Stimulated activated CD8-positive, alpha-beta memory T cell treated with anti-CD3 and anti-CD28 coated beads, Interleukin-15, amount 100 ng/mL, for 48 hours (primary cell): Measurements from ENCODE around the gene CDH13.

Source experiments
- DNase-seq, 2 donors: peaks; one replicate each; pipeline ENCODE4 v3.0.0-alpha.2; 2020; ENCODE audit warnings: low read depth in 2 of 2

The CDH13 gene

DNA sequence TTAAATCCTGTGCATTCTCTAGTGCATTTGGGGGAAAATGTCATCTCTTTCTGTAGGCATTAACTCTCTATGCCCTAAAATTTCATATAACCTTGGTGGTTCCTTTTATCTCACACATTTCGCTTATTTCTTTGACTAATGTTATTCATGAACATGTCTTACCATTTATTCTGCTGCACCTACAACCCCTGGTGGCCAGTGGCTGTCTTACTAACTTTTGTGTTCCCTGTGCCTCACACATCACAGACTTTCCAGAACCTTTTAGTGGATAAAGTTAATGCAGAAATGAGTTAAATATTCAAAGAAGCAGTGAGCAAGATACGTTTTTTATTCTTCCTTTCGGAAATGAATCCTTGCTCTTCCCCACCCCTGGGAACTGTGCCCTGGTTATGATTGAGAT, 111.9 kb downstream of the CDH13 start:
- DNase-seq, result no peak

- DNase-seq, result no peak
These were observed 114.4 kb downstream of the CDH13 start for GRCh38 chr16:82741073-82741615.

- DNase-seq, result no peak
These were observed 118.2 kb downstream of the CDH13 start for GRCh38 chr16:82744958-82745357.

DNA sequence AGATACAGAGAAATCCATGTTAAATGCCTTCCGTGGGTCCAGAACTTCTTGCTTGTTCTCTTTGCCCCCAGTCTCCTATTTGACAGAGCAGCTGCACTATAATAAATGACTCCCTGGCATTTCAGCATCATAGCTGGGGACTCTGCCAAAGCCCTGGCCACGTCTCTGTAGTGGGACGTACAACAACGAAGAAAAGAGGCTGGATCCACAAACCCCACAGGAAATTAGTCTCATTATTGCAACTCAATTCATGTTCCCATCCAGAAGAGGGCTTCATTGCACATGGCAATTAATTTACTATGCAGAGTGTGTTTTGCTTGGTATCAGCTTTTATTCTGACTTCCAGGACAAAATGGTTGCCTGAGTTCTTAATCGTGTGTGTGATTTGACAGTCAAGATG, 121.3 kb downstream of the CDH13 start:
- DNase-seq, result no peak

DNA sequence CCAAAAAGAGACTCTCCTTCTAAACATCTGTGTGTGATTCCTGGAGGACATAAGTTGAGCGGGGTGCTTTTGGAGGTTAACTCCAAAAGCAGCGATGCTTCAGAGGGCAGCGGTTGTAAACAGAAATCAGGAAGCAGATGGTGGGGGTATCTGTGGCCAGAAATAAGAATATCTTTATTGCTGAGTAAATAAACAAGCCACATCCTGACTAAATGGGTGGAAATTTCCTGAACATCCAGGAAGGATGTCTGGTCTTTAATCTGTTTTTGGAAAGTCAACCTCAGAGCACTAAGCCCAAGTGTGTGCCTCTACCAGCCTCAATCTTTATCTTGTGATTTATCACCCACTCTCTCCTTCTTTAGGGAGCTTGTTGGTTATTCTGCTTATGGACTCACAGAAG, 123.3 kb downstream of the CDH13 start:
- DNase-seq, result no peak

DNA sequence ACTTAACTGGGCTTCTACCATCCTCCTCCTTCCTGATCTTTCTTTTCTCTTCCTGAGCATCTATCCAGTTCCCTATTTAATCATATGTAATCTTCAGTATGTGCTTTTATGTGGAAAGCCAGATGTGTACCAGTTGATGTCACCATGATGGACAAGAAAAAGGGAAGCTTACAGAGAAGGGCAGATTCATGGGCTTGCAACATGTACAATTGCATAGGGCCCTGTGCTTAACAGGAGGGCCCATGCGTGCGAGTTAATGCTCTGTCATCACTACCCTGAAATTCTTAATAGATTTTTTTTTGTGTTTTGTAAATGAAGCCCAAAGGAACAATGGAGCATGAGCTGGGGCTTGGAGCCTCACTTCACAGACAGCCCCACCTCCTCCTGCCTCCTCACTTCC, 124.3 kb downstream of the CDH13 start:
- DNase-seq, result no peak

DNA sequence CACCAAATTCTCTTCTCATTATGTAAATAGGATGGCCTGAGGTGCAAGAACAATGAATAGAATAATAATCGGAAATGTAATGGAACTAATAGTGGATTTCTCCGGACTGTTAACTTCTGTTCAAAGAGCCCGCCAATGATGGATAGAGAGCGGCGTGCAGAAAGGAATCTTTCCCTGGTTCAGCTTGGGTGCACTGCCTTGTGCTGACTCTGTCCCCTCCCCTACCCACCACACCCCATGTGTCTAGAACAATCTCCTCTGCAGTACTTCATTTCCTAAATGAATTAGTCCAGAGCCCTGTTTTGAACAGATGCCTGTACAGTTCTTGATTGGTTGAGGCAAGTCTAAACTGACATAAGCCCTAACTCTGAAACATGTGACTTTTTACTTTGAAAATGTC, 125.4 kb downstream of the CDH13 start:
- DNase-seq, result no peak

DNA sequence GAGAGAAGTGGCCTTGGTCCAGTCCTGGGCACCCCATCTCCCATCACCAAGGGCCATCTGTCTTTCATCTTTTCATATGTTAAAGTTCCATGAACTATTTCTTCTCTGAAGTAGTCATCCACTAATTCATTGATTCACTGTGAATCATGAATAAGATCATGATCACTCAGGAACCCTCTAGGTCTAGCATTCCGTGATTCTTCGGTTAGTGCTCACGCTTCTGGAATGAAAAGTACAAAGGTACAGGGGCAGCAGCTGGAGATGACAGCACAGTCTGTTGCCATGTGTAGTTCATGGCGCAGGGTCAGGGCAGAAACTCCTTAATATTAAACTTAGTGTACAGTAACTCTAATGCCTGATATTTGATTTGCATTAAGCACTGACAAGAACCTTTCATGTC, 127.1 kb downstream of the CDH13 start:
- no peak for DNase-seq

- DNase-seq, result no peak
These were observed 128.1 kb downstream of the CDH13 start for GRCh38 chr16:82754716-82755513.

DNA sequence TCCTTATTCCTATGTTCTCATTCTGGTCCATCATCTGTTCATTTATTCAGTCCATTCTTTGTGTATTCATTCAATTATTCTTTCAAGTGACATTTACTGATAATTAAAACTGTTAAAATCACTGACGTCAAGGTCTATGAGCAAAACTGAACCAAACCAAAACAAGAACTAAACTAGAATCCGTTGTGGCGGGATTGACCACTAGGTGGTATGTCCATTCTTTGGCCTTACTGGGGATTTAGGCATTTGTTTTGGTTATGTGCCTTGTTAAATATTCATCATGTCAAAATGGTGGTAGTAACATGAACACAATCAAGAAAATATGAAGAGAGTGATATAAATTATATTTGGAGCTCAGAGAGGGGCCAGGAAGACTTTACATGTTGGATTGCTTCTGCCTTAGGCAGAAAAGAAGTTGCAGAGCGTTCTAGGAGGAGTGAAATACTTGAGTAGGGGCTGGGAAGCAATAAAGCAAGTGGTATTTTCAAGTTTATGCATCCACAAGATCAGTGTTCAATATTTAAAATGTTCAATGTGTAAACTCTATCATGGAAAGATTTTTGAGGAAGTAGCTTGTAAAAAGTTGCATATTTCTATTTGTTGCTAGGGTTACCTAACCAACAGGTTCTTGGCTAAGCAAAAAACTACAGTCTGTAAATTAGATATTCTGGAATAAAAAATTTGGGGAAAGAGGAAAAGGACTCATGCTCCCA, 129.0 kb downstream of the CDH13 start:
- no peak for DNase-seq

GRCh38 chr16:82756283-82756599, 129.5 kb downstream of the CDH13 start:
- no peak for DNase-seq

- no peak for DNase-seq
These were observed 131.6 kb downstream of the CDH13 start for GRCh38 chr16:82758406-82758805.

DNA sequence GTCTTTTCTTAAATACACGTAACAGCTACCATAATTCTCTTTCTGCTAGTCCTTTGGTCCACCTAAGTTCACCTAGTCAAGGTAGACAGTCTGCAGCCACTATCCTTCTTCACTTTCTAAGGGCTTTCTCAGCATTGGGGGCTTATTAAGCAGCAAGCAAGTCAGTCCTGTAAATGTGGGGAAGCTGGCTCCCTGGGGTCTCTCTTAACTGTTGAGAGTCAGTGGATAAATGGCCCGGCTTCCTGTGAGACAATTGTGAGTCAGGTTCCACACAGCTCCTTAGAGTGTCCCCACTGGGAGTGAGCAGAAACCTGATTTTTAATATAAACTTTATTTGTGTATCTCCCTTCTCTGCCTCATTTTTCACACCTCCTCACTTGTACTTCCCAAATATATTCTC, 132.1 kb downstream of the CDH13 start:
- no peak for DNase-seq

- DNase-seq, result no peak
These were observed 134.5 kb downstream of the CDH13 start for GRCh38 chr16:82761236-82761635.

GRCh38 chr16:82761858-82762257, 135.1 kb downstream of the CDH13 start:
- no peak for DNase-seq

- no peak for DNase-seq
These were observed 136.6 kb downstream of the CDH13 start for GRCh38 chr16:82763371-82763770.

DNA sequence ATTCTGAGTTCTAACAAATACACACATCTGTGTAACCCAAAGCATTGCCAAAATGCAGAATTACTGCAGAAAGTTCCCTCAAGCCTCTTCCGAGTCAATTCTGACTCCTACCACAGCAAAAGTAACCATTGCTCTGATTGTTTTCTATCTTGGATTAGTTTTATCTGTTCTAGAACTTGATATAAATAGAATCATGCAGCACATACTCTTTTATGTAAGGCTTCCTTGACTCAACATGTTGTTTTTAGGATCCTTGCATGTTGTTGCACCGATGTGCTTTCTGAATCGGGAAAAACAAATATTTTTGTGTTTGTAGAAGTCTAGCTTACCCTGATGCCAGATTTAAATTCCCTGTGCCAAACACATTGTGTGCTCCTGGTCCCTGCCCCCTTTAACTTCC, 140.4 kb downstream of the CDH13 start:
- no peak for DNase-seq

GRCh38 chr16:82767808-82768207, 141.0 kb downstream of the CDH13 start:
- no peak for DNase-seq

DNA sequence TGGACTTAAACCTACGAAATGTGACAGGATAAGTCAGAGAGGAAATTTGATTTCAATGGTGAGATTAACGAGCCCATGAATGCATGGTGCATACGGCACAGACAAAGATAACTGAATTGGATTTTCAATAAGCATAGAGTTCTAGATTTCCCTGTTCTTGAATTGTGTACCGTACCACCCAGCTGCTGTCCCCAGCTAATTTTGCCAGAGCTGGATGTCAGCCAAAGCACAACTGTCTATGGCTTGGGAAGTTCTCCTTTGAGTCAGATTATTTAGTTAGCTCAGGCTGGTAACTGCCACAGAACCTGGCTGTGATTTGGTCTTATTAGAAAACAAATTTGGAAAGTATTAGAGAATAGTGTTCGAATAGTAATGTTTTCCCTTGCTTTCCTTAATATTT, 143.1 kb downstream of the CDH13 start:
- DNase-seq, result no peak

- no peak for DNase-seq
These were observed 145.4 kb downstream of the CDH13 start for GRCh38 chr16:82772215-82772614.

- no peak for DNase-seq
These were observed 146.2 kb downstream of the CDH13 start for GRCh38 chr16:82773018-82773417.

GRCh38 chr16:82776470-82777146, 149.8 kb downstream of the CDH13 start:
- no peak for DNase-seq
